Tibial nerve (tissue), 4 donors: ENCODE data around the gene PPFIBP1. TPM values are rescaled to one million over a fixed set of nuclear protein-coding genes. Genes with fewer than 3 reads are reported as not detected.

Experiments used
- DNase-seq, 2 donors: peaks; one replicate each; pipeline ENCODE4 v3.0.0-alpha.2; 2019; ENCODE audit warnings: low spot score in 2 of 2
- H3K27ac ChIP-seq, 4 donors: fragments of 200-600 bp; sonication (generic) in 3 of 4; one replicate each; pipeline ENCODE4 v1.5.1; 2017 to 2019; ENCODE audit warnings: mild to moderate bottlenecking in 1 of 4
- H3K27me3 ChIP-seq, 2 donors: fragments of 200-600 bp; sonication (generic) in 1 of 2; one replicate each; pipeline versions ENCODE4 v1.5.1 to v1.6.0; 2017 to 2019
- H3K36me3 ChIP-seq, 3 donors: fragments of 200-600 bp; sonication (generic); one replicate each; pipeline ENCODE4 v1.5.1; 2018 to 2019
- H3K4me1 ChIP-seq, 4 donors: fragments of 200-600 bp; sonication (generic) in 3 of 4; one replicate each; pipeline ENCODE4 v1.5.1; 2017 to 2019
- H3K4me3 ChIP-seq, 4 donors: fragments of 200-600 bp; sonication (generic) in 3 of 4; one replicate each; pipeline ENCODE4 v1.5.1; 2017 to 2019; ENCODE audit warnings: mild to moderate bottlenecking in 1 of 4, moderate library complexity in 1 of 4
- H3K9me3 ChIP-seq, 4 donors: fragments of 200-600 bp; sonication (generic) in 3 of 4; one replicate each; pipeline ENCODE4 v1.5.1; 2017 to 2019
- CTCF ChIP-seq, 5 experiments: fragments of 200-600 bp in 3 of 5; fragments of 450-650 bp in 2 of 5; sonication (generic) in 3 of 5; IDR thresholded peaks; one replicate each; pipeline ENCODE4 v1.5.1; 2016 to 2019; ENCODE audit warnings: antibody characterized with exemption in 5 of 5, mild to moderate bottlenecking in 3 of 5, moderate library complexity in 2 of 5
- EP300 ChIP-seq, 2 donors: sonication (generic); formaldehyde crosslinking; IDR thresholded peaks; one replicate each; pipeline ENCODE4 v1.6.1; 2017; ENCODE audit warnings: antibody characterized with exemption in 2 of 2, mild to moderate bottlenecking in 1 of 2
- POLR2A ChIP-seq, 2 donors: fragments of 450-650 bp; IDR thresholded peaks; one replicate each; pipeline ENCODE4 v1.6.1; 2017; ENCODE audit warnings: antibody characterized with exemption in 2 of 2, mild to moderate bottlenecking in 2 of 2, moderate library complexity in 2 of 2
- WGBS, 2 donors: methylation state at CpG; one replicate each; pipeline ENCODE4 v1.1.5; 2018; 5-methylcytosine and 5-hydroxymethylcytosine counted together
- total RNA-seq, 4 donors: library from RNA; depleted of rRNA; stranded (reverse); fragments of >200 nt; gene quantifications; one replicate each; pipeline ENCODE4 v1.1.0, GENCODE V29; 2016

The PPFIBP1 gene
- total RNA-seq, 4 donors from 2014 or later, result 56.9 to 110 (median 72.5) TPM

GRCh38 chr12:27504507-27504906 is 19.5 kb upstream of the PPFIBP1 start:
- no peaks in the 10 kb centered on the region for H3K4me1 ChIP-seq
- H3K4me3 ChIP-seq, result no peak overlapping the region
- no peaks in the 10 kb centered on the region for H3K9me3 ChIP-seq
- H3K27ac ChIP-seq, result no peak overlapping the region
- TF ChIP-seq EP300 (IDR thresholded peaks at IDR 0.05) (no peak), CTCF (IDR thresholded peaks at IDR 0.05) (no peak), POLR2A (IDR thresholded peaks at IDR 0.05) (no peak)
- H3K36me3 ChIP-seq, result no peaks in the 10 kb centered on the region
- WGBS, 2 donors, result 79 to 95% methylated on average over 2 of the region's 2 CpGs
- DNase-seq, result no peak
- no peaks in the 10 kb centered on the region for H3K27me3 ChIP-seq

GRCh38 chr12:27505109-27505508 is 18.9 kb upstream of the PPFIBP1 start:
- Histone ChIP-seq H3K9me3 (no peaks in the 10 kb centered on the region), H3K4me1 (no peaks in the 10 kb centered on the region), H3K27ac (no peak overlapping the region), H3K27me3 (no peaks in the 10 kb centered on the region), H3K4me3 (no peak overlapping the region), H3K36me3 (no peaks in the 10 kb centered on the region)
- DNase-seq, result no peak
- 77 to 83% methylated on average over 2 of the region's 2 CpGs for WGBS, 2 donors
- TF ChIP-seq EP300 (IDR thresholded peaks at IDR 0.05) (no peak), CTCF (IDR thresholded peaks at IDR 0.05) (no peak), POLR2A (IDR thresholded peaks at IDR 0.05) (no peak)

GRCh38 chr12:27505761-27506160 is 18.2 kb upstream of the PPFIBP1 start:
- Histone ChIP-seq H3K27ac (no peak overlapping the region), H3K4me1 (no peaks in the 10 kb centered on the region), H3K4me3 (no peak overlapping the region), H3K36me3 (no peaks in the 10 kb centered on the region), H3K27me3 (no peaks in the 10 kb centered on the region), H3K9me3 (no peaks in the 10 kb centered on the region)
- no peak for TF ChIP-seq EP300 (IDR thresholded peaks at IDR 0.05)
- no peak for TF ChIP-seq POLR2A (IDR thresholded peaks at IDR 0.05)
- no peak for TF ChIP-seq CTCF (IDR thresholded peaks at IDR 0.05)
- DNase-seq, result no peak

- WGBS, 2 donors, result 97 to 98% methylated on average over 2 of the region's 2 CpGs
- TF ChIP-seq CTCF (IDR thresholded peaks at IDR 0.05), result no peak
- no peak for TF ChIP-seq EP300 (IDR thresholded peaks at IDR 0.05)
- no peak for TF ChIP-seq POLR2A (IDR thresholded peaks at IDR 0.05)
Observed at GRCh38 chr12:27506645-27507189, 17.3 kb upstream of the PPFIBP1 start.

GRCh38 chr12:27508736-27509431 is 15.1 kb upstream of the PPFIBP1 start:
- H3K4me3 ChIP-seq, result no peak overlapping the region
- H3K27ac ChIP-seq, result no peak overlapping the region
- 81 to 85% methylated on average over 5 of the region's 5 CpGs for WGBS, 2 donors
- H3K9me3 ChIP-seq, result no peaks in the 10 kb centered on the region
- H3K36me3 ChIP-seq, result no peaks in the 10 kb centered on the region
- H3K27me3 ChIP-seq, result no peaks in the 10 kb centered on the region
- H3K4me1 ChIP-seq, result peaks cover 0 to 8% (median 0%) of the 10 kb centered on the region in 4 donors
- no peak for TF ChIP-seq POLR2A (IDR thresholded peaks at IDR 0.05)
- no peak for TF ChIP-seq CTCF (IDR thresholded peaks at IDR 0.05)
- no peak for TF ChIP-seq EP300 (IDR thresholded peaks at IDR 0.05)
- DNase-seq, result no peak

More at GRCh38 chr12:27506645-27507189, 17.3 kb upstream of the PPFIBP1 start:
- no peaks in the 10 kb centered on the region for H3K27me3 ChIP-seq
- DNase-seq, result no peak
- H3K4me1 ChIP-seq, result peaks cover 0 to 3% (median 0%) of the 10 kb centered on the region in 4 donors
- no peaks in the 10 kb centered on the region for H3K9me3 ChIP-seq
- H3K36me3 ChIP-seq, result no peaks in the 10 kb centered on the region
- no peak overlapping the region for H3K4me3 ChIP-seq
- no peak overlapping the region for H3K27ac ChIP-seq
